Measurements from ENCODE around the gene MSS51. TPM values are rescaled to one million over a fixed set of nuclear protein-coding genes. Genes with fewer than 3 reads are reported as not detected.

MSS51 gene
- total and polyA plus RNA-seq, 4 donors = 0.08 to 1.6 (median 0.94) TPM

DNA sequence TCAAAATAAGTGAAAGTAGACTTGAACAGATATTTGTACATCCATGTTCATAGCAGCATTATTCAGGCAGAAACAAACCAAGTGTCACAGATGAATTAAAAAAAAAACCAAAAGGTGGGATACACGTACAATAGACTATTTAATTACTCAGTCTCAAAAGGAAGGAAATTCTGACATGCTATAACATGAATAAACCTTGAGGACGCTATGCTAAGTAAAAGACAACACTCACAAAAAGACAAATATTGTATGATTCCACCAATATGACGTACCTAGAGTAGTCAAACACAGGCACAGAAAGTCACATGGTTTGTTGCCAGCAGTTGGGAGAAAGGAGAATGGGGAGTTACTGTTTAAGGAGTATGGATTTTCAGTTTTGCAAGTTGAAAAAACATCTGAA is 56.7 kb downstream of the MSS51 start:
- Histone ChIP-seq H3K9me3 (ENCODE audit: control insufficient read depth in 4 of 4, low read length in 3 of 4) (no peaks in the 10 kb centered on the region), H3K4me3 (ENCODE audit: low read depth in 1 of 3, low read length in 3 of 3) (no peak overlapping the region), H3K4me1 (ENCODE audit: control insufficient read depth in 4 of 4, insufficient read depth in 4 of 4, low read length in 3 of 4) (no peaks in the 10 kb centered on the region), H3K36me3 (ENCODE audit: control insufficient read depth in 4 of 4, insufficient read depth in 3 of 4, low read depth in 1 of 4, low read length in 3 of 4) (peaks cover 22 to 69% (median 58%) of the 10 kb centered on the region in 4 donors), H3K27me3 (ENCODE audit: control insufficient read depth in 4 of 4, insufficient read depth in 4 of 4, low read length in 3 of 4) (no peaks in the 10 kb centered on the region), H3K27ac (ENCODE audit: low read depth in 1 of 2, low read length in 2 of 2) (no peak overlapping the region), H3K9ac (ENCODE audit: low read depth in 1 of 2, low read length in 2 of 2) (no peak overlapping the region)
- 90% methylated on average over 3 of the region's 3 CpGs for WGBS
- no peak for DNase-seq (ENCODE audit: low spot score)
- no peak for TF ChIP-seq HNF4A (conservative IDR thresholded peaks at IDR 0.05)
- TF ChIP-seq JUND (IDR thresholded peaks at IDR 0.05) = no peak
- TF ChIP-seq, protein P1, sequence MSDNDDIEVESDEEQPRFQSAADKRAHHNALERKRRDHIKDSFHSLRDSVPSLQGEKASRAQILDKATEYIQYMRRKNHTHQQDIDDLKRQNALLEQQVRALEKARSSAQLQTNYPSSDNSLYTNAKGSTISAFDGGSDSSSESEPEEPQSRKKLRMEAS (IDR thresholded peaks at IDR 0.05) = no peak
- TF ChIP-seq, protein P2, sequence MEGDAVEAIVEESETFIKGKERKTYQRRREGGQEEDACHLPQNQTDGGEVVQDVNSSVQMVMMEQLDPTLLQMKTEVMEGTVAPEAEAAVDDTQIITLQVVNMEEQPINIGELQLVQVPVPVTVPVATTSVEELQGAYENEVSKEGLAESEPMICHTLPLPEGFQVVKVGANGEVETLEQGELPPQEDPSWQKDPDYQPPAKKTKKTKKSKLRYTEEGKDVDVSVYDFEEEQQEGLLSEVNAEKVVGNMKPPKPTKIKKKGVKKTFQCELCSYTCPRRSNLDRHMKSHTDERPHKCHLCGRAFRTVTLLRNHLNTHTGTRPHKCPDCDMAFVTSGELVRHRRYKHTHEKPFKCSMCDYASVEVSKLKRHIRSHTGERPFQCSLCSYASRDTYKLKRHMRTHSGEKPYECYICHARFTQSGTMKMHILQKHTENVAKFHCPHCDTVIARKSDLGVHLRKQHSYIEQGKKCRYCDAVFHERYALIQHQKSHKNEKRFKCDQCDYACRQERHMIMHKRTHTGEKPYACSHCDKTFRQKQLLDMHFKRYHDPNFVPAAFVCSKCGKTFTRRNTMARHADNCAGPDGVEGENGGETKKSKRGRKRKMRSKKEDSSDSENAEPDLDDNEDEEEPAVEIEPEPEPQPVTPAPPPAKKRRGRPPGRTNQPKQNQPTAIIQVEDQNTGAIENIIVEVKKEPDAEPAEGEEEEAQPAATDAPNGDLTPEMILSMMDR (IDR thresholded peaks at IDR 0.05; ENCODE audit: low read depth, low read length, missing input control) = no peak
- TF ChIP-seq, protein P3, sequence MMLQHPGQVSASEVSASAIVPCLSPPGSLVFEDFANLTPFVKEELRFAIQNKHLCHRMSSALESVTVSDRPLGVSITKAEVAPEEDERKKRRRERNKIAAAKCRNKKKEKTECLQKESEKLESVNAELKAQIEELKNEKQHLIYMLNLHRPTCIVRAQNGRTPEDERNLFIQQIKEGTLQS (IDR thresholded peaks at IDR 0.05) = no peak
- TF ChIP-seq, protein P4, sequence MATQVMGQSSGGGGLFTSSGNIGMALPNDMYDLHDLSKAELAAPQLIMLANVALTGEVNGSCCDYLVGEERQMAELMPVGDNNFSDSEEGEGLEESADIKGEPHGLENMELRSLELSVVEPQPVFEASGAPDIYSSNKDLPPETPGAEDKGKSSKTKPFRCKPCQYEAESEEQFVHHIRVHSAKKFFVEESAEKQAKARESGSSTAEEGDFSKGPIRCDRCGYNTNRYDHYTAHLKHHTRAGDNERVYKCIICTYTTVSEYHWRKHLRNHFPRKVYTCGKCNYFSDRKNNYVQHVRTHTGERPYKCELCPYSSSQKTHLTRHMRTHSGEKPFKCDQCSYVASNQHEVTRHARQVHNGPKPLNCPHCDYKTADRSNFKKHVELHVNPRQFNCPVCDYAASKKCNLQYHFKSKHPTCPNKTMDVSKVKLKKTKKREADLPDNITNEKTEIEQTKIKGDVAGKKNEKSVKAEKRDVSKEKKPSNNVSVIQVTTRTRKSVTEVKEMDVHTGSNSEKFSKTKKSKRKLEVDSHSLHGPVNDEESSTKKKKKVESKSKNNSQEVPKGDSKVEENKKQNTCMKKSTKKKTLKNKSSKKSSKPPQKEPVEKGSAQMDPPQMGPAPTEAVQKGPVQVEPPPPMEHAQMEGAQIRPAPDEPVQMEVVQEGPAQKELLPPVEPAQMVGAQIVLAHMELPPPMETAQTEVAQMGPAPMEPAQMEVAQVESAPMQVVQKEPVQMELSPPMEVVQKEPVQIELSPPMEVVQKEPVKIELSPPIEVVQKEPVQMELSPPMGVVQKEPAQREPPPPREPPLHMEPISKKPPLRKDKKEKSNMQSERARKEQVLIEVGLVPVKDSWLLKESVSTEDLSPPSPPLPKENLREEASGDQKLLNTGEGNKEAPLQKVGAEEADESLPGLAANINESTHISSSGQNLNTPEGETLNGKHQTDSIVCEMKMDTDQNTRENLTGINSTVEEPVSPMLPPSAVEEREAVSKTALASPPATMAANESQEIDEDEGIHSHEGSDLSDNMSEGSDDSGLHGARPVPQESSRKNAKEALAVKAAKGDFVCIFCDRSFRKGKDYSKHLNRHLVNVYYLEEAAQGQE (IDR thresholded peaks at IDR 0.05) = no peak
- no peak for TF ChIP-seq FOXA2 (IDR thresholded peaks at IDR 0.05)
- TF ChIP-seq NR2F2 (IDR thresholded peaks at IDR 0.05) = no peak
- no peak for TF ChIP-seq TAF1 (conservative IDR thresholded peaks at IDR 0.05)
- no peak for TF ChIP-seq RAD21 (IDR thresholded peaks at IDR 0.05)
- no peak for TF ChIP-seq YY1 (IDR thresholded peaks at IDR 0.05)
- TF ChIP-seq RXRA (IDR thresholded peaks at IDR 0.05) = no peak
- TF ChIP-seq, protein P5, sequence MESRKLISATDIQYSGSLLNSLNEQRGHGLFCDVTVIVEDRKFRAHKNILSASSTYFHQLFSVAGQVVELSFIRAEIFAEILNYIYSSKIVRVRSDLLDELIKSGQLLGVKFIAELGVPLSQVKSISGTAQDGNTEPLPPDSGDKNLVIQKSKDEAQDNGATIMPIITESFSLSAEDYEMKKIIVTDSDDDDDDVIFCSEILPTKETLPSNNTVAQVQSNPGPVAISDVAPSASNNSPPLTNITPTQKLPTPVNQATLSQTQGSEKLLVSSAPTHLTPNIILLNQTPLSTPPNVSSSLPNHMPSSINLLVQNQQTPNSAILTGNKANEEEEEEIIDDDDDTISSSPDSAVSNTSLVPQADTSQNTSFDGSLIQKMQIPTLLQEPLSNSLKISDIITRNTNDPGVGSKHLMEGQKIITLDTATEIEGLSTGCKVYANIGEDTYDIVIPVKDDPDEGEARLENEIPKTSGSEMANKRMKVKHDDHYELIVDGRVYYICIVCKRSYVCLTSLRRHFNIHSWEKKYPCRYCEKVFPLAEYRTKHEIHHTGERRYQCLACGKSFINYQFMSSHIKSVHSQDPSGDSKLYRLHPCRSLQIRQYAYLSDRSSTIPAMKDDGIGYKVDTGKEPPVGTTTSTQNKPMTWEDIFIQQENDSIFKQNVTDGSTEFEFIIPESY (IDR thresholded peaks at IDR 0.05) = no peak
- TF ChIP-seq FOXA1 (IDR thresholded peaks at IDR 0.05) = no peak

Other genes starting within 250 kb of the MSS51 start
- gene DNAJC9, start 186.3 kb downstream of the MSS51 start, total RNA-seq = 10 to 100 TPM; 14.7 to 45.5 TPM
- gene DNAJC9, start 186.3 kb downstream of the MSS51 start, polyA plus RNA-seq = 1 to 10 TPM; 4.1 to 5.1 TPM
- 10 to 100 TPM; 34.2 to 39.5 TPM for gene MRPS16, start 180.9 kb downstream of the MSS51 start, total RNA-seq
- gene MRPS16, start 180.9 kb downstream of the MSS51 start, polyA plus RNA-seq = 10 to 100 TPM; 57.2 to 87.5 TPM
- 1 to 10 TPM in 1 of 2 donors, under 1 TPM in 1; 0.98 to 2.3 TPM for gene CFAP70, start 74.7 kb downstream of the MSS51 start, total RNA-seq
- under 1 TPM; 0.46 to 0.61 TPM for gene CFAP70, start 74.7 kb downstream of the MSS51 start, polyA plus RNA-seq
- gene ANXA7, start 19.5 kb downstream of the MSS51 start, total RNA-seq = 10 to 100 TPM; 71.6 to 93.0 TPM
- 10 to 100 TPM; 87.0 to 93.4 TPM for gene ANXA7, start 19.5 kb downstream of the MSS51 start, polyA plus RNA-seq
- 10 to 100 TPM; 15.6 to 22.4 TPM for gene PPP3CB, start 62.5 kb upstream of the MSS51 start, total RNA-seq
- 1 to 10 TPM; 5.7 to 7.1 TPM for gene PPP3CB, start 62.5 kb upstream of the MSS51 start, polyA plus RNA-seq
- 1 to 10 TPM; 3.6 to 9.0 TPM for gene USP54, start 157.8 kb upstream of the MSS51 start, total RNA-seq
- 10 to 100 TPM in 1 of 2 donors, 1 to 10 TPM in 1; 1.3 to 10.4 TPM for gene USP54, start 157.8 kb upstream of the MSS51 start, polyA plus RNA-seq
- under 1 TPM; 0.17 to 0.23 TPM for gene MYOZ1, start 207.9 kb upstream of the MSS51 start, total RNA-seq
- under 1 TPM in 1 of 2 donors, not detected in 1; 0.14 TPM for gene MYOZ1, start 207.9 kb upstream of the MSS51 start, polyA plus RNA-seq
- under 1 TPM in 1 of 2 donors, not detected in 1; under 0.01 TPM for gene SYNPO2L, start 222.5 kb upstream of the MSS51 start, total RNA-seq
- under 1 TPM in 1 of 2 donors, not detected in 1; 0.02 TPM for gene SYNPO2L, start 222.5 kb upstream of the MSS51 start, polyA plus RNA-seq

Data from liver (tissue), 9 donors.